HEK293 (cell line): ENCODE data around the gene TMEM141.

ENCODE experiments used
- BCL11A ChIP-seq: fragments of 450-650 bp; formaldehyde crosslinking; IDR thresholded peaks from 2 replicates; pipeline ENCODE4 v1.5.1; 2016; ENCODE audit warnings: low read depth, missing biosample characterization, missing genetic modification characterization
- GLIS1 ChIP-seq: fragments of 450-650 bp; formaldehyde crosslinking; IDR thresholded peaks from 2 replicates; pipeline ENCODE4 v1.5.1; 2016; ENCODE audit warnings: missing biosample characterization, missing genetic modification characterization
- GLIS2 ChIP-seq: fragments of 450-650 bp; formaldehyde crosslinking; IDR thresholded peaks from 2 replicates; pipeline ENCODE4 v1.5.1; 2016; ENCODE audit warnings: missing biosample characterization, missing genetic modification characterization
- KLF17 ChIP-seq: fragments of 450-650 bp; formaldehyde crosslinking; IDR thresholded peaks from 2 replicates; pipeline ENCODE4 v1.5.1; 2016; ENCODE audit warnings: missing biosample characterization, missing genetic modification characterization
- PATZ1 ChIP-seq: fragments of 450-650 bp; formaldehyde crosslinking; IDR thresholded peaks from 2 replicates; pipeline ENCODE4 v1.5.1; 2016; ENCODE audit warnings: missing biosample characterization, missing genetic modification characterization
- SCRT1 ChIP-seq: fragments of 450-650 bp; formaldehyde crosslinking; IDR thresholded peaks from 2 replicates; pipeline ENCODE4 v1.5.1; 2016; ENCODE audit warnings: missing biosample characterization, missing genetic modification characterization, borderline replicate concordance
- SCRT2 ChIP-seq: fragments of 450-650 bp; formaldehyde crosslinking; IDR thresholded peaks from 2 replicates; pipeline ENCODE4 v1.5.1; 2016; ENCODE audit warnings: missing biosample characterization, missing genetic modification characterization
- SP3 ChIP-seq: fragments of 450-650 bp; formaldehyde crosslinking; IDR thresholded peaks from 2 replicates; pipeline ENCODE4 v1.5.1; 2016; ENCODE audit warnings: missing biosample characterization, missing genetic modification characterization
- ZBTB10 ChIP-seq: fragments of 450-650 bp; formaldehyde crosslinking; IDR thresholded peaks from 2 replicates; pipeline ENCODE4 v1.5.1; 2016; ENCODE audit warnings: missing biosample characterization, missing genetic modification characterization
- ZIC2 ChIP-seq: fragments of 450-650 bp; formaldehyde crosslinking; IDR thresholded peaks from 2 replicates; pipeline ENCODE4 v1.5.1; 2016; ENCODE audit warnings: missing biosample characterization, missing genetic modification characterization
- ZNF2 ChIP-seq: fragments of 450-650 bp; formaldehyde crosslinking; IDR thresholded peaks from 2 replicates; pipeline ENCODE4 v1.5.1; 2016; ENCODE audit warnings: missing biosample characterization, missing genetic modification characterization
- ZNF239 ChIP-seq: fragments of 450-650 bp; formaldehyde crosslinking; IDR thresholded peaks from 2 replicates; pipeline ENCODE4 v1.5.1; 2016; ENCODE audit warnings: missing biosample characterization, missing genetic modification characterization
- ZNF24 ChIP-seq: fragments of 450-650 bp; formaldehyde crosslinking; IDR thresholded peaks from 2 replicates; pipeline ENCODE4 v1.5.1; 2016; ENCODE audit warnings: missing biosample characterization, missing genetic modification characterization
- ZNF324 ChIP-seq: fragments of 450-650 bp; formaldehyde crosslinking; IDR thresholded peaks from 2 replicates; pipeline ENCODE4 v1.5.1; 2016; ENCODE audit warnings: missing biosample characterization, missing genetic modification characterization
- ZNF394 ChIP-seq: fragments of 450-650 bp; formaldehyde crosslinking; IDR thresholded peaks from 2 replicates; pipeline ENCODE4 v1.5.1; 2016; ENCODE audit warnings: missing biosample characterization, missing genetic modification characterization, mild to moderate bottlenecking, moderate library complexity, borderline replicate concordance
- ZNF398 ChIP-seq: fragments of 450-650 bp; formaldehyde crosslinking; IDR thresholded peaks from 2 replicates; pipeline ENCODE4 v1.5.1; 2017; ENCODE audit warnings: missing biosample characterization, missing genetic modification characterization
- TF ChIP-seq, protein P1 (sequence below): fragments of 450-650 bp; formaldehyde crosslinking; IDR thresholded peaks from 2 replicates; pipeline ENCODE4 v1.5.1; 2016; ENCODE audit warnings: missing biosample characterization, missing genetic modification characterization

Gene TMEM141

DNA sequence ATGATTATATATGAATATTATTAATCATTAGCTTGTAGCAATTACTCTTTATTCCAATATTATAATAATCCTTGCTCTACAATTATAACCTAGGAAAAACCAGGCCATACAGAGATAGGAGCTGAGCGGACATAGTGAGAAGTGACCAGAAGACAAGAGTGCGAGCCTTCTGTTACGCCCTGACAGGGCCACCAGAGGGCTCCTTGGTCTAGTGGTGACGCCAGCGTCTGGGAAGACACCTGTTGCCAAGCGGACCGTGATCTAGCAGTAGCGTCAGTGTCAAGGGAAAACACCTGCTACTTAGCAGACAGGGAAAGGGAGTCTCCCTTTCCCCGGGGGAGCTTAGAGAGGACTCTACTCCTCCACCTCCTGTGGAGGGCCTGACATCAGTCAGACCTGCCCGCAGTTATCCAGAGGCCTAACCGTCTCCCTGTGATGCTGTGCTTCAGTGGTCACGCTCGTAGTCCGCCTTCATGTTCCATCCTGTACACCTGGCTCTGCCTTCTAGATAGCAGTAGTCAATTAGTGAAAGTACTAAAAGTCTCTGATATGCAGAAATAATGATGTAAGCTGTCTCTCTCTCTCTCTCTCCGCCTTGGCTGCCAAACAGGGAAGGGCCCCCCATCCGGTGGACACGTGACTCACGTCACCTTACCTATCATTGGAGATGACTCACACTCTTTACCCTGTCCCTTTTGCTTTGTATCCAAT is 24.6 kb upstream of the TMEM141 start (continued):
- TF ChIP-seq KLF17 (peak; percentile 84), SCRT1 (tag by site-specific recombination) (peak; percentile 99), GLIS1 (peak; percentile 93), GLIS2 (peak; percentile 18; the same call in 1 of the 2 replicates), ZNF24 (tag by site-specific recombination) (peak; percentile 57; the same call in 1 of the 2 replicates), ZBTB10 (tag by site-specific recombination) (peak; percentile 76; the same call in 1 of the 2 replicates), SCRT2 (peak; percentile 100), PATZ1 (tag by site-specific recombination) (peak; percentile 73), ZIC2 (tag by site-specific recombination) (0 out of 2 replicates have a peak, but pooled peaks have one; percentile 8), ZNF398 (tag by site-specific recombination) (0 out of 2 replicates have a peak, but pooled peaks have one; percentile 24), ZNF324 (tag by site-specific recombination) (peak; percentile 79), ZNF239 (tag by site-specific recombination) (0 out of 2 replicates have a peak, but pooled peaks have one; percentile 29), ZNF394 (tag by site-specific recombination) (peak; percentile 60; the same call in 1 of the 2 replicates), ZNF2 (tag by site-specific recombination) (peak; percentile 91), BCL11A (tag by site-specific recombination) (peak; percentile 27; the same call in 1 of the 2 replicates), SP3 (0 out of 2 replicates have a peak, but pooled peaks have one; percentile 28)
- TF ChIP-seq, protein P1, sequence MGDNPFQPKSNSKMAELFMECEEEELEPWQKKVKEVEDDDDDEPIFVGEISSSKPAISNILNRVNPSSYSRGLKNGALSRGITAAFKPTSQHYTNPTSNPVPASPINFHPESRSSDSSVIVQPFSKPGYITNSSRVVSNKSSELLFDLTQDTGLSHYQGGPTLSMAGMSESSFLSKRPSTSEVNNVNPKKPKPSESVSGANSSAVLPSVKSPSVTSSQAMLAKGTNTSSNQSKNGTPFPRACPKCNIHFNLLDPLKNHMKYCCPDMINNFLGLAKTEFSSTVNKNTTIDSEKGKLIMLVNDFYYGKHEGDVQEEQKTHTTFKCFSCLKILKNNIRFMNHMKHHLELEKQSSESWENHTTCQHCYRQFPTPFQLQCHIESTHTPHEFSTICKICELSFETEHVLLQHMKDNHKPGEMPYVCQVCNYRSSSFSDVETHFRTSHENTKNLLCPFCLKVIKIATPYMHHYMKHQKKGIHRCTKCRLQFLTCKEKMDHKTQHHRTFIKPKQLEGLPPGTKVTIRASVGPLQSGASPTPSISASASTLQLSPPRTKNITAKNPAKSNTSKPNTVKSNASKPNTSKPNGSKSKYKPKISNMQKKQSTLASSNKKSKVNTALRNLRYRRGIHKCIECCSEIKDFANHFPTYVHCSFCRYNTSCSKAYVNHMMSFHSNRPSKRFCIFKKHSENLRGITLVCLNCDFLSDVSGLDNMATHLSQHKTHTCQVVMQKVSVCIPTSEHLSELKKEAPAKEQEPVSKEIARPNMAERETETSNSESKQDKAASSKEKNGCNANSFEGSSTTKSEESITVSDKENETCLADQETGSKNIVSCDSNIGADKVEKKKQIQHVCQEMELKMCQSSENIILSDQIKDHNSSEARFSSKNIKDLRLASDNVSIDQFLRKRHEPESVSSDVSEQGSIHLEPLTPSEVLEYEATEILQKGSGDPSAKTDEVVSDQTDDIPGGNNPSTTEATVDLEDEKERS (tag by site-specific recombination), result peak; percentile 16; the same call in 1 of the 2 replicates
